ENCODE results near the gene MYH15. TPM values are rescaled to one million over a fixed set of nuclear protein-coding genes. Genes with fewer than 3 reads are reported as not detected.

Gene MYH15
- total and polyA plus RNA-seq, 2 of the 4 experiments (the other 2 are of a cell fraction): 0.10 to 0.36 TPM

- BruUV-seq (replicated peaks): no TSS peak
- no peak overlapping the region for H2AK9ac ChIP-seq (replicated peaks; ENCODE audit: low read depth, low read length, poor library complexity)
- H2AFZ ChIP-seq (replicated peaks; ENCODE audit: low read length, poor library complexity): no peak overlapping the region
- H2AK5ac ChIP-seq (ENCODE audit: low read depth, low read length): no peak overlapping the region
- DNase-seq: no peak
- no peak for TF ChIP-seq USF2 (IDR thresholded peaks at IDR 0.05; ENCODE audit: low read depth, low read length)
- TF ChIP-seq SMC3 (IDR thresholded peaks at IDR 0.05; ENCODE audit: low read depth, low read length): no peak
- no peak for TF ChIP-seq POLR2A (IDR thresholded peaks at IDR 0.05; ENCODE audit: low read depth, low read length)
- TF ChIP-seq NFE2L2 (IDR thresholded peaks at IDR 0.05; ENCODE audit: low read depth, low read length): no peak
- no peak for TF ChIP-seq RFX5 (IDR thresholded peaks at IDR 0.05; ENCODE audit: low read depth, low read length)
- TF ChIP-seq CEBPB (IDR thresholded peaks at IDR 0.05; ENCODE audit: low read depth, low read length): no peak
- TF ChIP-seq CHD1 (IDR thresholded peaks at IDR 0.05; ENCODE audit: low read depth, low read length): no peak
- no peak for TF ChIP-seq RCOR1 (IDR thresholded peaks at IDR 0.05; ENCODE audit: insufficient replicate concordance, low read length)
- TF ChIP-seq MAZ (IDR thresholded peaks at IDR 0.05; ENCODE audit: borderline replicate concordance, low read depth, low read length): no peak
- TF ChIP-seq BHLHE40 (IDR thresholded peaks at IDR 0.05; ENCODE audit: low read depth, low read length): no peak
- TF ChIP-seq MXI1 (IDR thresholded peaks at IDR 0.05; ENCODE audit: borderline replicate concordance, low read depth, low read length): no peak
- no peaks in the 10 kb centered on the region for H3K4me1 ChIP-seq (ENCODE audit: control insufficient read depth, insufficient read depth, low read length)
- no peaks in the 10 kb centered on the region for H4K20me1 ChIP-seq (ENCODE audit: insufficient read depth, low read length)
- in situ Hi-C loops (cut with MboI; ENCODE audit: low sequenced_read_pairs) (no loop called here), intact Hi-C loops (cut with micrococcal nuclease) (no loop called here), dilution Hi-C loops (cut with HindIII; ENCODE audit: low sequenced_read_pairs, unreplicated experiment) (no loop called here)
- POLR2A ChIA-PET (ENCODE audit: unreplicated experiment): no interaction called here
- no peaks in the 10 kb centered on the region for H3K9me3 ChIP-seq (ENCODE audit: control insufficient read depth, insufficient read depth, low read length)
- no peaks in the 10 kb centered on the region for H3K36me3 ChIP-seq (ENCODE audit: control insufficient read depth, insufficient read depth, low read length)
- no peaks in the 10 kb centered on the region for H3K27me3 ChIP-seq (ENCODE audit: control insufficient read depth, insufficient read depth, low read length)
- no peak for ATAC-seq (ENCODE audit: low read depth)
- no peak overlapping the region for H3K56ac ChIP-seq (ENCODE audit: extremely low read depth, insufficient read depth, low read length)
- CTCF ChIA-PET: no interaction called here
- H3K23ac ChIP-seq (ENCODE audit: low read depth, low read length): no peak overlapping the region
- H2BK120ac ChIP-seq (ENCODE audit: low read depth, low read length): no peak overlapping the region
- no peak overlapping the region for H3K4ac ChIP-seq (ENCODE audit: low read depth, low read length)
- H3K79me1 ChIP-seq (ENCODE audit: low read depth in 1 of 2, low read length in 2 of 2): no peaks in the 10 kb centered on the region
- no peak overlapping the region for H2BK5ac ChIP-seq (ENCODE audit: low read depth, low read length, poor library complexity, severe bottlenecking)
- no peak overlapping the region for H4K91ac ChIP-seq (ENCODE audit: insufficient read depth, low read depth, low read length)
- H3K27ac ChIP-seq (ENCODE audit: insufficient read depth, low read length): no peak overlapping the region
- H3K9ac ChIP-seq (ENCODE audit: low read depth, low read length): no peak overlapping the region
- H3K4me2 ChIP-seq (ENCODE audit: low read depth, low read length): no peak overlapping the region
- H3K4me3 ChIP-seq (ENCODE audit: insufficient read depth, low read depth, low read length): no peak overlapping the region
- no peaks in the 10 kb centered on the region for H3K9me1 ChIP-seq (ENCODE audit: insufficient read depth, low read length)
- H2BK15ac ChIP-seq (ENCODE audit: low read depth, low read length): no peak overlapping the region
- no peak overlapping the region for H3K14ac ChIP-seq (replicated peaks; ENCODE audit: low read depth, low read length)
- WGBS, 2 experiments (ENCODE audit: extremely low coverage in 2 of 2, insufficient read length in 1 of 2): no CpG with 5 or more reads among the region's 3 CpGs
- H3K18ac ChIP-seq (ENCODE audit: low read depth, low read length): no peak overlapping the region
- H2BK20ac ChIP-seq (ENCODE audit: low read depth, low read length): no peak overlapping the region
- H4K5ac ChIP-seq (ENCODE audit: low read depth, low read length): no peak overlapping the region
- no peak overlapping the region for H4K8ac ChIP-seq (ENCODE audit: low read depth in 2 of 2, low read length in 2 of 2)
These were observed 158.2 kb downstream of the MYH15 start for GRCh38 chr3:108352176-108352575.

All from IMR-90 (cell line).